C1 segment of cervical spinal cord (tissue), 14 donors: ENCODE data around the gene DCTN5.

Source experiments
- DNase-seq, 14 donors: peaks; one replicate each; lab custom pipeline; 2025; lab: John Stamatoyannopoulos, UW

Gene DCTN5

DNA sequence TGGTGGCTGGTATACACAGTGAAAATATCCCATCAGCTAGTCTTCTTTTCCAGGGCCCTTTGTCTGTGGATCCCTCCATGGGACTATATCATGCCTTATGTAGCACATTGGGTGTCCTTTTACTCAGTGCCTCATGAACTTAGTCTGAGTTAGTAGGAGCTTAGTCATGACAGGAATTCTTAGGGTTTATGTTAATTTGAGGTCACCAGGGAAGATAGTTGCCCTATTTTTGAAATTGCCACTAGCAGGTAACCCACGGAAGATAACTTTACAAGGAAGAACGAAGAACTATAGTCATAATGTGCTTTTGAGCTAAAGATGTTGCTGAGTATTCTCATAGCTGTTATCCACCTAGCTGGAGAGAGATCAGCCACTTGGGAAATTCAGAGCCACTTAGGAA, 22.7 kb downstream of the DCTN5 start:
- DNase-seq = no peak

DNA sequence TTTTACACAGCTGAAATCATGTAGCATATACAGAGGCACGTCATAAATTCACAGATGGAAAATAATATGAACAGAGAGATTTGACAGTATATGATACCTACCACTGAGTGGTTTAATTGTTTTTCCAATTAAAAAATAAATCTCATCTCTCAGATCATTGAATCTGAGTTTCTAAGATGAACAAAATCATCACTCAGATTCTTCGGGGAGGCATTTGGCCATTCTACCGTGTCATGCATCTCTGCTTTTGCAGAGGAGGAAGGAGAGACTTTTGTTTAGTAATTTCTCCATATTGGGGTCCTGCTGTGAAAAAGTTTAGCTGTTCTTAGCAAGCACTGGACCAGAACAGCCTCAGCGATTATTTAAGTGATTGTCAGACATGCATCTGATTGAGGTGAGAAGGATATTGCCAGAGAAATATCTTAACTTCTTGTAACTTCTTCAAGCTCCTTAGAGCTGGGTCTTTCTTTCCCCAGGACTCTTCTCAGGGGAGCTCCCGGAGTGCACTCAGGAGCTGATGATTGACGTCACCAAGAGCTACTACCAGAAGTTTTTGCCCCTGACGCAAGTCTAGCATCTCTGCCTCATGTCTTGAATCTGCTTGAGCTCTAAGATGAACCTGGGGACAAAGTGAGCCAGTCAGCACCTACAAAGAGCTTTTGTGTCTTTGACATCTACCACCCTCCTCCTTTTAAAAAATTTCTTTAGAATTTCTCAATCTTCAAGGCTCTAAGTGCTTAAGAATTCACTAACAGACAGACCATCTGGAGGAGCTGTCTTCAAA, 25.5 kb downstream of the DCTN5 start:
- DNase-seq = no peak

DNA sequence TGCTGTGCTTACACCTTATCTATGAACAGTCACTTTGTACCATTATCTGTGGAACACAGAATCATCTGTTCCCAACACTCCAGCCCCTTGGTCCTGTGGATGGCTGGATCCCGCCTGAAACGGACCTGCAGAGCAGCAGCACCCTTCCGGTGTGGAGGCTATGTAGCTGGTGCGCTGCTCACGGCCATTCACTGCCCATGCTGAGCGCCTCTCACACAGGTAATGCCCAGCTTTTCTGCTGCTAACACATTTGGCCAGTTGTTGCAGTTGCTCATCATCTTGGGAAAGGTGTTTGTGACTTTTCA, 26.0 kb downstream of the DCTN5 start:
- no peak for DNase-seq

DNA sequence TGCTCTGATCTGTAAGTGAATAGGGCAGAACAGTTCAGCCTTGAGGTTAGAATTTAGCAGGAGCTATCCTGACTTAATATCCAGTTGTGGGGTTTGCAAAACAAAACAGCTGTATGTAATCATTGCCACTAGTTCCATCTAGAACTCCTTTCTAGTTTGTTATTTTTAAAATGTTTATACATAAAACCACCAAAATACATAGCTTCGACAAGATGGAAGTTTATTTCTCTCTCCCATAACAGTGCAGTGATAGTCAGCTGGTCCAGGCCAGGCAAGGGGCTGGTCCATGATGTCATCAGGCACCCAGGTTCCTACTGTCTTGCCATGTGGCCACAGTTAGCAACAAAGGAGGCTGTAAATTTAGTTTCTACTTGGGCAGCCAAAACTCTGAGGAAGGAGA, 27.0 kb downstream of the DCTN5 start:
- no peak for DNase-seq

DNA sequence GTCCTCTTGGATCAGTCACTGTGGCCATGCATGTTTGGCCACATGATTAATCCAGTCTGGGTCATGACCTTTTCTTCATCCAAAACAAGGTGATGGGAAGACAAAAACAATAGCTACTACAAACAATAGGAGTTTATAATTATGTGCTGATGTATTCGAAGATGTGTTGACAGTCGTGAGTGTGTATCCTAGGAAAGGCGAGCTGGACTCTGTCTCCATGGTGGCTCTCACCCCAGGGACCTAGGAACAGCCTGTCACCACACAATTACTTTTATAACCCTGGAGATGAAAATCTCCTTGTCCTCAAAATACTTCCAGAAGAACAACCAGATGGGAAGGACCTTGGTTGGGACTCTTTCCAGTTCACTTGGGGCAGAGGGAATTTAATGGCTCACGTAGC, 27.6 kb downstream of the DCTN5 start:
- DNase-seq = no peak

DNA sequence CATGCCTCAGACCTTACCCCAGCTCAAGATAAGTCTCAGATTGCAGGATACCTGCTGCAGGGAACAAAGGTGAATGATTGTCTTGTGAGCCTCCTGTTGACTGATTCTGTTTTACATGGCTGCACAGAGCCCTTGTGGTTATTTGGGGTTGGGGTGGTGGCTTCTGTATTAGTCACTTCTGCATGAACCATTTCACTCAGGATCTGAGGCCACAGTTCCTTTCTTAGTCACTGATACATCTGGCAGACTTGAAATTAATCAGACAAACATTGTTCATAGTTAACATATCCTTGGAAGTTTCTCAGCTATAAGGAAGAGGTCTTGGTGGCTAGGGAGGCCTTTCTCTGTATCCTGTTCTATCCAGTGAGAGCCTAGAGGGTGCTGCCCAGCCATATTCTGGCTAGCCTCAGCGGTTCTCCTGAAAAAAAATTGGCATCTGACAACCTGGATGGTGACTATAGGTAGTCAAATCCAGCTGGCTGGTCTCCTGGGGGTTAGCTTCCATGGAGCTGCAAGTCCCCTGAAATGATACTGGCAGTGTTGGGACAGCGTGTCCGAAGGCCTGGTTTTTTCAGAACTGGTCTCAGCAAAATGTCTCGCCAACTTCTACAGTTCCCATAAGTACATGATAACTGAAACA, 29.0 kb downstream of the DCTN5 start:
- peak in 4 of 14 donors; percentile 2 to 24 (median 14) for DNase-seq

DNA sequence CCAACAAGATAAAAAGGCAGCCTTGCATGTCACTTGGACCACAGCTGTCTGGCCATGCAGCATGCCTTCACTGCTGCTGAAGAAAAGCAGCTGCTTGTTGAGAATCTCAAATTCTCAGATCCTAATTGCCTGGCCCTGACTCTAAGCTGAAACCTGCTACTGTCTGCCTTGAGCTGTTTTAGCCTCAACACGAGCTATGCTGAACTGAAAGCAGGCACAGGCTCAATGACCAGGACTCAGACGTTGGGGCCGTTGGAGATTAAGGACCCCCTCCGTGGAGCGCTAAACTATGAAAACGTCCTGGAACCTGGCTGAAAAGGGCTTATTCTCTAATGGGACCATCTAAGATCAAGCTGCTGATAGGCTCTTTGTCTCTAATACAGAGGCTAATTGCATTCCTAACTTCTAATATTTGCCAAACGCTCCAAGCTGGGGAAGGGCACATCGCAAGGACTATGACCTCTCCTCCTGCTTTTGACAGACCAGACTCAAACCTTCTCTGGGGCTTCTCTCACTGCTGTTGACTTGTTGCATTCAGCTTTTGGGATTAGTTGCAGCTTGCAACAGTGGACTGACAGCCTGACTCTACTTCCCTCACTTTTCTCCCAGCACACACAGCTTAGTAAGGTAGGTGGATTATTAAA, 32.8 kb downstream of the DCTN5 start:
- no peak for DNase-seq

DNA sequence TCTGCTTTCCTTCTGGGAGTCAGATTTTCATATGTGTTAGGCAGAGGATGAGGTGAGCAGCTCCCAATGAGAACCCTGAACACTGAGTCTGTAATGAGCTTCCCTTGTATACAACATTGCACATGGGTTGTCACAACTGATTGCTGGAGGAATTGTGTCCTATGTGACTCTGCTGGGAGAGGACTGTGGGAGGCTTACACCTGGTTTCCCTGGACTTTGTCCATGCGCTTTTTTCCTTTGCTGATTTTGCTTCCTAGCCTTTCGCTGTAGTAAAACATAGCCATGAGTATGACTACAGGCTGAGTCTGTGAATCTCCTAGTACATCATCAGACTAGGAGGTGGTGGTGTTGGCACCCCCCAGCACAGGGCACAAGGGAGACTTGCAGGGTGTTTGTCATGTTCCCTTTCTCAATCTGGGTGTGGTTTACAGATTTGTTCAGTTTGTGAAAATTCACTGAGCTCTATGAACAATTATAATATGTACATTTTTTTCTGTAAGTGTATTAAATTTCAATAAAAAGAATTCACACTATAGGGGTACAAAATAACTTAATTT, 35.7 kb downstream of the DCTN5 start:
- no peak for DNase-seq

DNA sequence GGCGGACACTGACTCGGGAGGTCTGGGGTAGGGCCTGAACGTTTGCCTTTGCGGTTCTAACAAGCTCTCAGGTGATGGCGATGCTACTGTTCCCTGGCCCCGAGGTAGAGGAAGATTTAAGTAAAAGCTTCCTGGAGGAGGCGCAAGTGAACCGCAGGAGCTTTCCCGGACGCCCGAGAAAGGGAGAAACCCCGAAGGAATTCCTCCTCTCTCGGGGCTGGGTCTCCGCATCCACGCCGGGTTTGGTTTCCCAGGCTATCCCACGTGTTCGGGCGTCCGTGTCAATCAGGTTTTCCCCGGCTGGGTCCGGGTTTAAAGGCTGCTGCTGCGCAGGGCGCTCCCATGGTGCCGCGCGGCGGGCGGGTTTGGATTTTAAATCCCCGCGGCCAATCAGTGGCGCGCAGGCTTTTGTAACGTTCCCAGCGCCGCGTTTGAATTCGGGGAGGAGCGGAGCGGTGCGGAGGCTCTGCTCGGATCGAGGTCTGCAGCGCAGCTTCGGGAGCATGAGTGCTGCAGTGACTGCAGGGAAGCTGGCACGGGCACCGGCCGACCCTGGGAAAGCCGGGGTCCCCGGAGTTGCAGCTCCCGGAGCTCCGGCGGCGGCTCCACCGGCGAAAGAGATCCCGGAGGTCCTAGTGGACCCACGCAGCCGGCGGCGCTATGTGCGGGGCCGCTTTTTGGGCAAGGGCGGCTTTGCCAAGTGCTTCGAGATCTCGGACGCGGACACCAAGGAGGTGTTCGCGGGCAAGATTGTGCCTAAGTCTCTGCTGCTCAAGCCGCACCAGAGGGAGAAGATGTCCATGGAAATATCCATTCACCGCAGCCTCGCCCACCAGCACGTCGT, 37.4 kb downstream of the DCTN5 start, which contains the start of gene PLK1:
Gene PLK1, plus strand, starts transcription at position 460 of the 844 bp plus-strand sequence. Its CDS starts 44 bp downstream, at position 504.
- peak in 13 of 14 donors; percentile 15 to 55 (median 35) for DNase-seq

DNA sequence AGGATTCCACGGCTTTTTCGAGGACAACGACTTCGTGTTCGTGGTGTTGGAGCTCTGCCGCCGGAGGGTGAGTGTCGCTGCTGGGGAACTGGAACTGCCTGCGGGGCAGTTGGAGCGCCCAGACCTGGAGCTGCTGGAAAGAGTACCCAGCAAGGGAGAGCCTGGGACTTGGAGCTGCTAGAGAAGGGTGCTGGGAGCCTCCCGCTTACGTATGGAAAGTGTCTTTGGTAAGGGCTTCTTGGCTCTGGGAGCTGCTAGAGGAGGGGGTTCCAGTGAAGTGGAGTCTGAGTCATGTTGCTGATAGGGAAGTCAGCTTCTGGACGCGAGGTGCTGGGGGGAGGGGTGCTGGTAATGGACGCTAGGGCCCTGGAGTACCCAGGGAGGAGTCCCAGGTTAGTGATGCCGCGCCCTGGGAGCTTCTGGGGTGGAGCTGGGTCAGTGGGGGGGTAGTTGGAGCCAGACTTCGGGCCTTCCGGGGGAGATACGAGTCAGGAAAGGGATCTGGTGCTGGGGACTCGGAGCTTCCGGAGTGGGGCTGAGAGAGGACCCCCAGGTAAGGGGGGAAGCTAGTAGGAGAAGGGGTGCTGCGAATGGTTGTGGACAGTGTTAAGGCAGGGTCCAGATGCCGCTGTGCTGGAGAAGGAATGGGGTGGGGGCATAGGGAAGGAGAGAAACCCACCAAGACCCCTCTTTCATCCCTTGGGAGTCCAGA, 38.2 kb downstream of the DCTN5 start:
- DNase-seq = no peak

DNA sequence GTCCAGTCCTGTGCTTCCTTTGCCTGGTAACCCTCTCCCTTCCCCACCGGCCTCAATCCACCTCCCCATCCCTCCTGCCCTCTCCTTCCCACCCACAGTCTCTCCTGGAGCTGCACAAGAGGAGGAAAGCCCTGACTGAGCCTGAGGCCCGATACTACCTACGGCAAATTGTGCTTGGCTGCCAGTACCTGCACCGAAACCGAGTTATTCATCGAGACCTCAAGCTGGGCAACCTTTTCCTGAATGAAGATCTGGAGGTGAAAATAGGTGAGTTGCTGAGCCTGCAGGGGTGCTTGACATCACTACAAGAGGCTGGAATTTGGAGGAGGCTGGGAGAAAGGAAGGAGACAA, 38.7 kb downstream of the DCTN5 start:
- no peak for DNase-seq

DNA sequence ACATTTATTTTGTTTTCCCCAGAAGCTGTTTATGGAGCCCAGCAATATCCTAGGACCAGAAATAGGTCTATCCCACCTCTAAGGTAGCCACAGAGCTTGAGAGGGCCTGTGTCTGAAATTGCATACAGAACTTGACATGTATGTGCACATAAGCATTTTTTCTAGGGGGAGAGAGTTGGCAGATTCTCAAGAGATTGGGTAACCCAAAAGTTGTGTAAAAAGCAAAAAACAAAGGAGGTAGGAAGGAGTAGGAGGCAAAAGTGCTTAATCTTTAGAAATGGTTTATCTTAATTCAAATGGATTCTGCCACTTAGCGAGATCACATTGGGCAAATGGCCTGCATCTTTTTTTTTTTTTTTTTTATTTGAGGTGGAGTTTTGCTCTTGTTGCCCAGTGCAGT, 40.9 kb downstream of the DCTN5 start:
- DNase-seq = no peak

DNA sequence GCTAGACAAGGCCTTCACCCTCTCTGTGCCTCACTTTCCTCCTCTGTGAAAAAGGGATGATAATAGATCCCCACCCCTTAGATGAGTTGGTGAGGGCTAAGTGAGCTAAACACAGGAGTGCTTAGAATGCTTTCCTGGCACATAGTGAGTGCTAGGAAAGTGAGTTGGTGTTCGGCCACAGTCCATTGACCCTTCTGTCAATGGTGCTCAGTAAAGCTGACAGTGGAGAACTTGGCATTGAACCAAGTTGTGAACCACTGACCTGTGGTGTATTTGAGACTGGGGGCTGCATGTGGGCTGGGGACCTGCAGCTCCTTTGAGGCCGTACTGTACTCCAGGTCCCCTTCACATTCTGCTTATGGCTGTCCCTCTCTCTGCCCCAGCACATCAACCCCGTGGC, 42.2 kb downstream of the DCTN5 start:
- DNase-seq = no peak

DNA sequence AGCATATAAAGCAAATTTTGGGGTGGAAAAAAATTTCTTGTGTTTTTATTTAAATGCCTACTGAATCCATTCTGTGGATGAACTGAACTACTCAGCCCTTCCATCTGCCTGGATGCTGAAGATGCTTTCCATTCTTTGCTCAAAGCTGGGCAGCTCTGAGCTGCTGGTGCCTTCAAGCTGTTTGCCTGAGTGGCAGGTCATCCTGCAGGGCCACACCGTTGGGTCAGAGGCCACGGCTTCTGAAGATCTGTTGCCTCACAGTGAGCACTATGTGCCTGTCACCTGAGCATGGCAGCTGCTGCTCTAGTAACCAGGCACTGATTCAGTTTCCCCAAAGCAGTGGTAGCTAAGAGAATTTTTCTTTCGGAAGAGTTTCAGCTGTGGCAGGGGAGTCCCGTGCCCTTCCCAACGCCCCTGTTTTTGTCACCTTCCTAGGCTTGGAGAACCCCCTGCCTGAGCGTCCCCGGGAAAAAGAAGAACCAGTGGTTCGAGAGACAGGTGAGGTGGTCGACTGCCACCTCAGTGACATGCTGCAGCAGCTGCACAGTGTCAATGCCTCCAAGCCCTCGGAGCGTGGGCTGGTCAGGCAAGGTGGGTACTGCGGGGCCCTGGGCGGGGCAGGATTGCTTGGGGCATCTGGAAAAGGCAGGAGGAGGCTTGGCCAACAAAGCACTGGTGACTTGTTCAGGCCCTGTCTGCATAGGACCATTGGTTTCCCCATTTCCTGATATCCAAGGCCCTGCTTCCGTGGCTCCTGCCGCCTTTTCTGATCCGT, 46.0 kb downstream of the DCTN5 start:
- DNase-seq = no peak

DNA sequence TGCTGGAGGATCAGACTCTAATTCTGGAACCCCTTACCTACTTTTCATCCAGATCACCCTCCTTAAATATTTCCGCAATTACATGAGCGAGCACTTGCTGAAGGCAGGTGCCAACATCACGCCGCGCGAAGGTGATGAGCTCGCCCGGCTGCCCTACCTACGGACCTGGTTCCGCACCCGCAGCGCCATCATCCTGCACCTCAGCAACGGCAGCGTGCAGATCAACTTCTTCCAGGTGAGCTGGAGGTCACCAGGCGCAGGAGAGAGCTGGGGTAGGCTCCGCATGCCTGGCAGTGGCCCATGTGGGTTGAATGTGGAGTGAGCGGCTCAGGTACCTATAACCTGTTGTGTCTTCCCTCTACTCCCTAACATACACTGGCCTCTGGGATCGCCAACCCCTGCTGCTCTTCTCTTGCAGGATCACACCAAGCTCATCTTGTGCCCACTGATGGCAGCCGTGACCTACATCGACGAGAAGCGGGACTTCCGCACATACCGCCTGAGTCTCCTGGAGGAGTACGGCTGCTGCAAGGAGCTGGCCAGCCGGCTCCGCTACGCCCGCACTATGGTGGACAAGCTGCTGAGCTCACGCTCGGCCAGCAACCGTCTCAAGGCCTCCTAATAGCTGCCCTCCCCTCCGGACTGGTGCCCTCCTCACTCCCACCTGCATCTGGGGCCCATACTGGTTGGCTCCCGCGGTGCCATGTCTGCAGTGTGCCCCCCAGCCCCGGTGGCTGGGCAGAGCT, 48.3 kb downstream of the DCTN5 start:
- no peak for DNase-seq

DNA sequence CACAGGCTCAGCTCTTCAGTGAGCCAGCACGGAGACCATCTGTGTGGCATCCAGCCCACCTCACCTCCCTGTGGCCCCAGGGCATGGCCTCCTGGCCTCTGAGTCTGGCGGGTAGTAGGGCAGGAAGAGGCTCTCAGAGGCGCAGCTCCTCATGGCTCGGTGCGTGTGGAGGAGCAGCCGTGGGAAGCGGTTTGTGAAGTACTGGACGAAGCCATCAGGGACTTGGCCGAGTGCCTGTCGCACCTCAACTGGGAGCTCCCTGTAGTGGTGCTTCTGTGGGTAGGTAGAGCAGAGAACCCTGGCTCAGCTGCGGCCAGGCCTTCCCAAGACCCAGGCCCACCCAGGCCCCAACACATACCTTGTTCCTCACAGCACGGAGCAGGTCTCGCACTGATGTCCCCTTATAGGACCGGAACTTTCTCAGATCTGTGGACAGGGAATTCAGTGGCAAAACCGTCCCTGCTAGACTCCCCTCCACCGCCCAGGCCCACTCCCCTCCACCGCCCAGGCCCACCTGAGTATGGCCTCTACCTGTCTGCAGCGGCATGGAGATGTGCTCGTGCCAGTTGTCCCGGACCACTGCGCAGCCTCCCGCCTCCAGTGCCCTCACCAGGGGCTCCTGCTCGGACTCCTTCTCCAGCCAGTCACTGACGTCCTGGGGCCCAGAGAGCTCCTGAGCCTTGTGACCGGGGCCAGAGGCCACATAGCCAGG, 49.7 kb downstream of the DCTN5 start:
- DNase-seq = no peak

DNA sequence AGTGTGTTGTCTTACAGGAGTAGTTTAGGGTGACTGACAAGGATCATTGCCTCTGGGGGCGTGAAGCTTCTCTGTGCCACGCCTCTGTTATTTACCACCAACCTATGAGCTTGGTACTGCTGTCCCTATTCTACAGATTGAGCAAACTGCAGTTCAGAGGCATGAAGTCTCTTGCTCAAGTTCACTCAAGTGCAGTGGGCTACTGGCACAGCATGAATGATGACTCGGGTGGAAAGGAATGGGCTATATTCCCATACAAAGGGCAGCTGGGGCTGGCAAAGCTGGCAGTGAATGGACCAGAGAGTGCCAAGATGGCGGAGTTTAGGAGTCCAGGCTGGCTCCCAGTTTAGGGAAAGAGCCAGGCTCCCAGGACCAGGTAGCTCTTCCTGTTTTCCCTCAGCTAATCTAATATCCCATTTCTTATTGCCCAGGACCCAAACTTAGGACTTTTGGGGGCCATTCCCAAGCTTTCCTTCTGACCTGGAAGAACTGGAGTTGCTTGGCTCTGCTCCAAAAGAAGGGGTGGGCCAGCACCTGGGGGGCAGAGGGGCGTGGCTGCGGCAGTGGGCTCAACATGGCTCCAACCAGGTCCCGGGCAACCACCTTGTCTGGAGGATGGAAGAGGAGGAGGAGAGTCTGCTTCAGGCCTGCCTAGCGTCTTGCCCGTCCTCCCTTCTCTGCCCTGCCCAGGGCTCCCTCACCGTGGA, 50.4 kb downstream of the DCTN5 start:
- no peak for DNase-seq

DNA sequence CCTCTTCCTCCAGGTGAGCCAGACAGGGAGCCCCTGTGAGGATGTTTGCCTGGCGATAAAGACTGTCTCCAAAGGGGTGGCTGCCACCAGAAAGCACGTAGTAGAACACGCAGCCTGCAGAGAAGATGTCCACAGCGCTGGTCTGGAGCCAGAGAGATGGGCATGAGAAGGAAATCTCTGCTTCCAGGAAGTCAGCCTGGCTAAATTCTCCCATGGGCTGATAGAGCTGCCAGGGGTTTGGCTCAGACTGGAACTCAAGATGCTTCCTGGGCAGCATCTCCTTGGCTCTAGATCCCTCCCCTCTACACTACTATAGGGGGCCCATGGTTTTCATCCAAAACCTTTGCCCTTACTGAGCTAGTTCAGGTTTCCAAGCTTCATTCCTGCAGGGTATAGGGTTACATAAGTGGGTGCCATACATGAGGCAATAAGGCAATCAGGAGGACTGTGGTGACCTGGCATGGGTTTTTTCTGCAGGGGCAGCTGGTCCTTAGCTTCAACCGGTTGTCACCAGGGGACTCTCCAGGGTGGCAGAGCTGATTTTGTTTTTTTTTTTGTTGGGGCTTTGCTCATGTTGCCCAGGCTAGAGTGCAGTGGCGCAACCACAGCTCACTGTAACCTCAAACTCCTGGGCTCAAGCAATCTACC, 51.0 kb downstream of the DCTN5 start:
- no peak for DNase-seq
